ENCODE data around the gene CC2D2A.
"Not testable (repeated sequence)": the region's sequence is repeated elsewhere in the genome, so short reads cannot be mapped to it uniquely, and the experiment has no call there.

Gene CC2D2A

DNA sequence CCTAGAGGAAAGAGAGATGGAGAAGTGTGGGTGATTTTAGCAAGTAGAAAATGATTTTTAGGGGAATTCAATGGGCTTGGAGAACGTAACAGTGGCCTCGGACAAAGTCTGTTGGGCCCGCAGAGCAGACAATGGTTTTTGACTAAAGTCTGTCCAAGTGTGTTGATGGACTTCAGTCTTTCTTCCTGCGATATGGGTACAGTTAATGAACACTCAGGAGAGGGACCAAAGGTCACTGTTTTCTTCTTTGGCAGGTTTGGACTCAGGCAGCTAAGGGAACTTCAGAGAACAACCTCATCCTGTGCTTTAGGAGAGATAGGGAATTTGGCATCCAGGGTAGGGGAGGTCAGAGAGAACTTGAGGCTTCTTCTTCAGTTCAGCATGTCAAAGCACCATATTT, 38.0 kb downstream of the CC2D2A start:
- WGBS, 2 experiments = 85 to 86% methylated on average over 4 of the region's 4 CpGs

DNA sequence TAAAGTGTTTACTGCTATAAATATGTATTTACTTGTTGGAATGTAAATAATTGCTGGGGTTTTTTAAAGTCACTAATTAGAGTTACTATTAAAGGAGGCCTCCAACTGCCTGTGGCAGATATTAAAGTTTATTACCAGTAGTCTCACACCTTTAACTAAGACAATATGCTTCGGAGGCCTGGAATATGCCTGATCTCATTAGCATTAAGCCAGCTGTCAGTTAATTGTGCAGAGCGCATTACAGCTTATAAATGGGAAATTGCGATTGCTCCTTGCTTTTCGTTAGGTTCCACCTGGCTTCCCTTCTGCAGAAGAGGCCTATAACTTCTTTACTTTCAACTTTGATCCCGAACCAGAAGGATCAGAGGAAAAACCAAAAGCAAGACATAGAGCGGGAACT, 41.3 kb downstream of the CC2D2A start:
- H3K27ac ChIP-seq (ENCODE audit: insufficient read depth, low read depth, low read length, poor library complexity, severe bottlenecking) = no peak overlapping the region
- WGBS, 2 experiments = 97 to 98% methylated on average over 6 of the region's 6 CpGs

More for the DNA sequence above, 38.0 kb downstream of the CC2D2A start:
- no peaks in the 10 kb centered on the region for H3K36me3 ChIP-seq (ENCODE audit: control insufficient read depth, insufficient read depth, low read length)
- no peak overlapping the region for H3K27ac ChIP-seq (ENCODE audit: insufficient read depth, low read depth, low read length, poor library complexity, severe bottlenecking)
- no peaks in the 10 kb centered on the region for H3K9me3 ChIP-seq (ENCODE audit: control insufficient read depth, low read length)
- H3K4me3 ChIP-seq (ENCODE audit: insufficient read depth, low read depth, low read length) = no peak overlapping the region
- H3K27me3 ChIP-seq (ENCODE audit: control insufficient read depth, insufficient read depth, low read length, poor library complexity, severe bottlenecking) = no peaks in the 10 kb centered on the region
- H3K4me1 ChIP-seq (ENCODE audit: control insufficient read depth, insufficient read depth, low read length) = no peaks in the 10 kb centered on the region

DNA sequence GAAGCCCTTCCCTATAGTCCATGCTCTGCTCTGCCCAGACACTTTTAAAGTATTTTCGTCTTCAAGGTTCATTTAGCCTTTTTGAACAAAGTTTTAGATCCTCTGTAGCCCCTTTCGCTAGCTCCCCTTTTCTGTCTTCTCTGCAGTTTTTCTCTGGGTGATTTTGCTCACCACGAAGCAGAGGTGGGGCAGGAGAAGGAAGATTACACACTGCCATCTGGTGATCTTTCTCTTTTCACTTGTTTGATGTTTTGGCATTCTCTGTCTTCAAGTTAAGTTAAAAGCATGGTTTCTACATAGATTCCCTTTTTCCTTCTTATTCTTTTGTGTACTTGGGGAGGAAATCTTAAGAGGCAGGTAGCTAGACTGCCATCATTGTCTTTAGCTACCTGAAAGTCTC, 43.9 kb downstream of the CC2D2A start:
- H3K36me3 ChIP-seq (ENCODE audit: control insufficient read depth, insufficient read depth, low read length) = peaks cover 6% of the 10 kb centered on the region
- no peak overlapping the region for H3K4me3 ChIP-seq (ENCODE audit: insufficient read depth, low read depth, low read length)
- H3K4me1 ChIP-seq (ENCODE audit: control insufficient read depth, insufficient read depth, low read length) = no peaks in the 10 kb centered on the region
- no peaks in the 10 kb centered on the region for H3K27me3 ChIP-seq (ENCODE audit: control insufficient read depth, insufficient read depth, low read length, poor library complexity, severe bottlenecking)
- no peaks in the 10 kb centered on the region for H3K9me3 ChIP-seq (ENCODE audit: control insufficient read depth, low read length)
- H3K27ac ChIP-seq (ENCODE audit: insufficient read depth, low read depth, low read length, poor library complexity, severe bottlenecking) = no peak overlapping the region
- 76 to 83% methylated on average over 3 of the region's 3 CpGs for WGBS, 2 experiments

More for the DNA sequence above, 41.3 kb downstream of the CC2D2A start:
- Histone ChIP-seq H3K4me1 (ENCODE audit: control insufficient read depth, insufficient read depth, low read length) (no peaks in the 10 kb centered on the region), H3K4me3 (ENCODE audit: insufficient read depth, low read depth, low read length) (no peak overlapping the region), H3K36me3 (ENCODE audit: control insufficient read depth, insufficient read depth, low read length) (no peaks in the 10 kb centered on the region), H3K27me3 (ENCODE audit: control insufficient read depth, insufficient read depth, low read length, poor library complexity, severe bottlenecking) (no peaks in the 10 kb centered on the region), H3K9me3 (ENCODE audit: control insufficient read depth, low read length) (no peaks in the 10 kb centered on the region)

DNA sequence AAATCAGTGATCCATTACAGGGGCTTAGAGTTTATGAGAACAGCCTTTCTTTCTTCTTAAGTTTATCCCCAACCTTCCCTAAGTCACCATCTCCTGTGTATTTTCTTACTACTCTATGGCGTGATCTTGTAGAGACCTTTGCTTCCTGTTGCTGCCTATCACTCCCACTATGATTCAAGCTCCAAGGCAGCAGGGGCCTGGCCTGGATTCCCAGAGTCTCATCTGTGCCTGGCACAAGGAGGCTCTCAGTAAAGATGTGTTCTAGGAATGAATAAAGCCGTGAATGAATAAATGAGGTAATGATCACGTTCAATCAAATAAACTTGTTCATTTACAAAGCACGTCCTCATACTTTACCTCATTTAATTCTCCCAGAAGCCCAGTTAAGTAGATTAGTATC, 45.4 kb downstream of the CC2D2A start:
- H3K27me3 ChIP-seq (ENCODE audit: control insufficient read depth, insufficient read depth, low read length, poor library complexity, severe bottlenecking) = no peaks in the 10 kb centered on the region
- 92 to 96% methylated on average over 2 to 4 of the region's 4 CpGs for WGBS, 2 experiments
- H3K9me3 ChIP-seq (ENCODE audit: control insufficient read depth, low read length) = no peaks in the 10 kb centered on the region
- H3K27ac ChIP-seq (ENCODE audit: insufficient read depth, low read depth, low read length, poor library complexity, severe bottlenecking) = no peak overlapping the region
- no peak overlapping the region for H3K4me3 ChIP-seq (ENCODE audit: insufficient read depth, low read depth, low read length)
- H3K4me1 ChIP-seq (ENCODE audit: control insufficient read depth, insufficient read depth, low read length) = no peaks in the 10 kb centered on the region
- H3K36me3 ChIP-seq (ENCODE audit: control insufficient read depth, insufficient read depth, low read length) = peaks cover 10% of the 10 kb centered on the region

DNA sequence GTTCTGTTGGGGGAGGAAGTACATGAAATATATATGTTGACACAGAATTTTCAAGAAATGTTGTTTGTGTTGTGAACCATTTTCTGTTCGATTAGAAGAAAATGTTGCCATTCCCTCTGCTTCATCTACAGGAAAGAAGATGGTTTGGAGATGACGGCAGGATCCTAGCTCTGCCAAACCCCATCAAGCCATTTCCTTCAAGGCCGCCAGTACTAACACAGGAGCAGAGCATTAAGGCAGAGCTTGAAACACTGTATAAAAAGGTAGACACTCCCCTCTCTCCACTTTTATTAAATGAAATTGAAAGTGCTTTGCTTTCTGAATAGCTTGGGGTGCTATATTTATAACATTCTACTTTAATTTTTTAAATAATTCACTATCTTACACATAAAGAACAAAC, 46.8 kb downstream of the CC2D2A start:
- Histone ChIP-seq H3K9me3 (ENCODE audit: control insufficient read depth, low read length) (no peaks in the 10 kb centered on the region), H3K27ac (ENCODE audit: insufficient read depth, low read depth, low read length, poor library complexity, severe bottlenecking) (no peak overlapping the region), H3K27me3 (ENCODE audit: control insufficient read depth, insufficient read depth, low read length, poor library complexity, severe bottlenecking) (no peaks in the 10 kb centered on the region), H3K4me1 (ENCODE audit: control insufficient read depth, insufficient read depth, low read length) (no peaks in the 10 kb centered on the region), H3K36me3 (ENCODE audit: control insufficient read depth, insufficient read depth, low read length) (peaks cover 10% of the 10 kb centered on the region), H3K4me3 (ENCODE audit: insufficient read depth, low read depth, low read length) (no peak overlapping the region)
- 85 to 97% methylated on average over 1 to 3 of the region's 3 CpGs for WGBS, 2 experiments

- H3K9me3 ChIP-seq (ENCODE audit: control insufficient read depth, low read length); H3K4me3 ChIP-seq (ENCODE audit: insufficient read depth, low read depth, low read length); H3K27me3 ChIP-seq (ENCODE audit: control insufficient read depth, insufficient read depth, low read length, poor library complexity, severe bottlenecking); H3K4me1 ChIP-seq (ENCODE audit: control insufficient read depth, insufficient read depth, low read length); H3K27ac ChIP-seq (ENCODE audit: insufficient read depth, low read depth, low read length, poor library complexity, severe bottlenecking): not testable (repeated sequence)
- H3K36me3 ChIP-seq (ENCODE audit: control insufficient read depth, insufficient read depth, low read length) = peaks cover 10% of the 10 kb centered on the region
- 91 to 93% methylated on average over 3 to 4 of the region's 4 CpGs for WGBS, 2 experiments
Measured at GRCh38 chr4:15517681-15518080, 48.0 kb downstream of the CC2D2A start.

DNA sequence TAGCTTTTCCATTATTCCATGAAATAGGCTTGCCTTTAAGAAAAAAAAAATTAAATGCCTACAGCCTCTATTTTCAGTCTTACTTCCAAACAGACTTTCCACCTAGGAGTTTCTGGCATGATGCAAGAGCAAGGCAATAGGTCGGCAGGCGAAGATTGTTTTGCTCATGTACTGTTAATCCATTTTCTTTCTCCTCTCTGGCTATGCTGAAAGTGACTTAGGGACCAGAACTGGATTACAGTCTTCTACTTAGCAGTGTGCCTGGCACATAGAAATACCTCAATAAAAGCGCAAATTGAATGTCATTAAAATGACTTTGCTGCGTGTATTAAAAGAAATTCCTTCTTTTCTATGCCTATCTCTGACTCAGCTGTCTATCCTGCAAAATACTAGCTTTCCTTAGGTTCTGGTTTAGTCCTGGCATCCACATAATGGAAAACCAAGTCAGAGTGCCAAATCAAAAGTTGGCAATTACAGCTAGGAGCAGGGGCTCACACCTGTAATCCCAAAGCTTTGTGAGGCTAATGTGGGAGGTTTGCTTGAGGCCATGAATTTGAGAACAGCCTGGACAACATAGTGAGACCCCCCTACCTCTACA, 51.9 kb downstream of the CC2D2A start:
- no peak overlapping the region for H3K27ac ChIP-seq (ENCODE audit: insufficient read depth, low read depth, low read length, poor library complexity, severe bottlenecking)
- H3K4me3 ChIP-seq (ENCODE audit: insufficient read depth, low read depth, low read length) = no peak overlapping the region
- WGBS, 2 experiments = 96 to 97% methylated on average over 4 of the region's 4 CpGs
- H3K4me1 ChIP-seq (ENCODE audit: control insufficient read depth, insufficient read depth, low read length) = no peaks in the 10 kb centered on the region
- peaks cover 10% of the 10 kb centered on the region for H3K36me3 ChIP-seq (ENCODE audit: control insufficient read depth, insufficient read depth, low read length)
- no peaks in the 10 kb centered on the region for H3K27me3 ChIP-seq (ENCODE audit: control insufficient read depth, insufficient read depth, low read length, poor library complexity, severe bottlenecking)
- H3K9me3 ChIP-seq (ENCODE audit: control insufficient read depth, low read length) = no peaks in the 10 kb centered on the region

GRCh38 chr4:15525080-15525479, 55.4 kb downstream of the CC2D2A start:
- Histone ChIP-seq H3K4me3 (ENCODE audit: insufficient read depth, low read depth, low read length) (no peak overlapping the region), H3K27ac (ENCODE audit: insufficient read depth, low read depth, low read length, poor library complexity, severe bottlenecking) (no peak overlapping the region)
- WGBS, 2 experiments = 89 to 97% methylated on average over 2 of the region's 2 CpGs

DNA sequence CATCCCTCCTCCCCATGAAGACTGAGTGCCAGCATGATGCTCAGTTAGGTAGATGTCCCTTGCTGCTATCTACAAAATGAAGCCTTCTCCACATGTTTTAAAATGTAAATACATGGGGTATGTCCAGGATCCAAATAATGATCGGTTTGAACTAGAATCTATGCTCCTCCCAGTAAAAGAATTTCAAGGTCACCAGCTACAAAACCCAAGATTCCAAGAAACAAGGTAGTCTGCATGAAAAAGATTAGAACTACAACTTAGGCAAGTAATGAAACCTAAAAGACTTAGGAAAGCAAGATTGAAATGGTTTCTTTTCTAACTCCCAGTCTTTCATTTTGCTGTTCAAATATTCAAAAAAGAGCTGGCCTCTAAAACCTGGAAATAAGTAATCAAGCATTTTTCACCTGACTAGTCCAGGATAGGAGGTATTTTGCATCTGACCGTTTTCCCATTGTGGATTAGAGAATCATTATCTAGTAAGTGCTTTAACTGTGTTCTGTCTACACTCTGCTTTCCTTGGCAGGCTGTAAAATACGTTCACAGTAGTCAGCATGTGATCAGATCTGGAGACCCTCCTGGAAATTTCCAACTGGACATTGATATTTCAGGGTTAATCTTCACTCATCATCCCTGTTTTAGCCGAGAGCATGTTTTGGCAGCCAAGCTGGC, 57.4 kb downstream of the CC2D2A start:
- WGBS, 2 experiments = 93 to 95% methylated on average over 4 of the region's 4 CpGs
- peaks cover 3% of the 10 kb centered on the region for H3K36me3 ChIP-seq (ENCODE audit: control insufficient read depth, insufficient read depth, low read length)
- no peaks in the 10 kb centered on the region for H3K27me3 ChIP-seq (ENCODE audit: control insufficient read depth, insufficient read depth, low read length, poor library complexity, severe bottlenecking)
- no peaks in the 10 kb centered on the region for H3K4me1 ChIP-seq (ENCODE audit: control insufficient read depth, insufficient read depth, low read length)
- H3K27ac ChIP-seq (ENCODE audit: insufficient read depth, low read depth, low read length, poor library complexity, severe bottlenecking) = no peak overlapping the region
- H3K9me3 ChIP-seq (ENCODE audit: control insufficient read depth, low read length) = no peaks in the 10 kb centered on the region
- H3K4me3 ChIP-seq (ENCODE audit: insufficient read depth, low read depth, low read length) = no peak overlapping the region

More at GRCh38 chr4:15525080-15525479, 55.4 kb downstream of the CC2D2A start:
- Histone ChIP-seq H3K9me3 (ENCODE audit: control insufficient read depth, low read length) (no peaks in the 10 kb centered on the region), H3K4me1 (ENCODE audit: control insufficient read depth, insufficient read depth, low read length) (no peaks in the 10 kb centered on the region), H3K36me3 (ENCODE audit: control insufficient read depth, insufficient read depth, low read length) (peaks cover 3% of the 10 kb centered on the region), H3K27me3 (ENCODE audit: control insufficient read depth, insufficient read depth, low read length, poor library complexity, severe bottlenecking) (no peaks in the 10 kb centered on the region)

DNA sequence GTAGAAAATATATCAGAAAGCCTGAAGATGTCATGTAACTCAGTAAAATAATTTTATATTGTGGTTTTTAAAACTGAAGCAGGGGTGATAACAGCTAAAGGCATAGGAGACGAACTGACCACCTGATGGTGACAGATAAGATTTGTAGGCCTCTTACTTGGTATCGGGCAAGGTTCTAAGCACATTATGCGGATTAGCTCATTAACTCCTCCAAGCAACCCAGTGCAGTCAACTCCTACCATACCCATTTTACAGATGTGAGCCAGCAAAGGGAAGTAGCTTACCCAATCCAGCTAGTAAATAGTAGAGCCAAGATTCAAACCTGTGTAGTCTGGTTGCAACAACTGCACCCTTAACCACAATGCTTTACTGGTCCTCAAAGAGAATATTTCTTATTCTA, 62.1 kb downstream of the CC2D2A start:
- Histone ChIP-seq H3K4me3 (ENCODE audit: insufficient read depth, low read depth, low read length) (no peak overlapping the region), H3K27ac (ENCODE audit: insufficient read depth, low read depth, low read length, poor library complexity, severe bottlenecking) (no peak overlapping the region), H3K36me3 (ENCODE audit: control insufficient read depth, insufficient read depth, low read length) (peaks cover 3% of the 10 kb centered on the region), H3K27me3 (ENCODE audit: control insufficient read depth, insufficient read depth, low read length, poor library complexity, severe bottlenecking) (no peaks in the 10 kb centered on the region), H3K4me1 (ENCODE audit: control insufficient read depth, insufficient read depth, low read length) (no peaks in the 10 kb centered on the region), H3K9me3 (ENCODE audit: control insufficient read depth, low read length) (no peaks in the 10 kb centered on the region)
- WGBS, 2 experiments = 95 to 97% methylated on average over 3 of the region's 3 CpGs
